ENCODE results near the gene DCAF15.

- TF ChIP-seq TAF1 (IDR thresholded peaks at IDR 0.05; ENCODE audit: low read depth) (no peak), MAX (IDR thresholded peaks at IDR 0.05) (no peak), YY1 (IDR thresholded peaks at IDR 0.05; ENCODE audit: low read depth) (no peak)
- TF ChIP-seq, protein P1, sequence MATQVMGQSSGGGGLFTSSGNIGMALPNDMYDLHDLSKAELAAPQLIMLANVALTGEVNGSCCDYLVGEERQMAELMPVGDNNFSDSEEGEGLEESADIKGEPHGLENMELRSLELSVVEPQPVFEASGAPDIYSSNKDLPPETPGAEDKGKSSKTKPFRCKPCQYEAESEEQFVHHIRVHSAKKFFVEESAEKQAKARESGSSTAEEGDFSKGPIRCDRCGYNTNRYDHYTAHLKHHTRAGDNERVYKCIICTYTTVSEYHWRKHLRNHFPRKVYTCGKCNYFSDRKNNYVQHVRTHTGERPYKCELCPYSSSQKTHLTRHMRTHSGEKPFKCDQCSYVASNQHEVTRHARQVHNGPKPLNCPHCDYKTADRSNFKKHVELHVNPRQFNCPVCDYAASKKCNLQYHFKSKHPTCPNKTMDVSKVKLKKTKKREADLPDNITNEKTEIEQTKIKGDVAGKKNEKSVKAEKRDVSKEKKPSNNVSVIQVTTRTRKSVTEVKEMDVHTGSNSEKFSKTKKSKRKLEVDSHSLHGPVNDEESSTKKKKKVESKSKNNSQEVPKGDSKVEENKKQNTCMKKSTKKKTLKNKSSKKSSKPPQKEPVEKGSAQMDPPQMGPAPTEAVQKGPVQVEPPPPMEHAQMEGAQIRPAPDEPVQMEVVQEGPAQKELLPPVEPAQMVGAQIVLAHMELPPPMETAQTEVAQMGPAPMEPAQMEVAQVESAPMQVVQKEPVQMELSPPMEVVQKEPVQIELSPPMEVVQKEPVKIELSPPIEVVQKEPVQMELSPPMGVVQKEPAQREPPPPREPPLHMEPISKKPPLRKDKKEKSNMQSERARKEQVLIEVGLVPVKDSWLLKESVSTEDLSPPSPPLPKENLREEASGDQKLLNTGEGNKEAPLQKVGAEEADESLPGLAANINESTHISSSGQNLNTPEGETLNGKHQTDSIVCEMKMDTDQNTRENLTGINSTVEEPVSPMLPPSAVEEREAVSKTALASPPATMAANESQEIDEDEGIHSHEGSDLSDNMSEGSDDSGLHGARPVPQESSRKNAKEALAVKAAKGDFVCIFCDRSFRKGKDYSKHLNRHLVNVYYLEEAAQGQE (IDR thresholded peaks at IDR 0.05; ENCODE audit: low read depth) = no peak
Measured at GRCh38 chr19:13976446-13976845, 24.1 kb downstream of the DCAF15 start.
